GM12878 (cell line): Measurements from ENCODE around the gene SERINC5. TPM values are rescaled to one million over a fixed set of nuclear protein-coding genes. Genes with fewer than 3 reads are reported as not detected.
A peak's percentile ranks its signal among the peaks of the same experiment; 100 is the strongest.

Experiments used
- ATAC-seq: fragments of 200-7000 bp; cut with Tn5 transposase; 3 replicates; pipeline ENCODE4 v1.9.1; 2020; ENCODE audit warnings: mild to moderate bottlenecking, moderate library complexity
- BruUV-seq: library from RNA; stranded (reverse); fragments of 400-500 nt; replicated peaks from 2 replicates; lab custom pipeline; 2021; lab: Mats Ljungman, UMichigan
- CTCF ChIA-PET: fragments of 300-600 bp; sonication (Branson Sonifier 250); formaldehyde crosslinking; extraction: SDS; loops from one replicate; lab custom pipeline; 2021; ENCODE audit warnings: inconsistent platforms; lab: Yijun Ruan, JAX
- POLR2A ChIA-PET: fragments of 350-600 bp; formaldehyde crosslinking; extraction: SDS; loops from one replicate; lab custom pipeline; 2021; ENCODE audit warnings: inconsistent platforms; lab: Charles Lee
- RAD21 ChIA-PET: fragments of 300-600 bp; sonication (Branson Sonifier 250); formaldehyde crosslinking; loops from one replicate; lab custom pipeline; 2023; ENCODE audit warnings: antibody characterized with exemption; ENCODE audit not compliant: unreplicated experiment; lab: Charles Lee
- SMC1A ChIA-PET: fragments of 300-600 bp; sonication (Branson Sonifier 250); formaldehyde crosslinking; loops from one replicate; lab custom pipeline; 2023; ENCODE audit not compliant: unreplicated experiment, uncharacterized antibody; lab: Charles Lee
- DNase-seq: peaks from one replicate; pipeline ENCODE4 v3.0.0-alpha.2; 2011; ENCODE audit warnings: low read depth, low spot score
- FAIRE-seq: peaks from 3 replicates; lab custom pipeline; 2011; peaks lifted over from hg19 to GRCh38; lab: Jason Lieb, UNC
- H2AFZ ChIP-seq: 2 replicates; pipeline ENCODE4 v1.6.0; 2011; ENCODE audit warnings: low read depth, low read length, control low read depth; ENCODE audit not compliant: control insufficient read depth
- H3K27ac ChIP-seq: 2 replicates; pipeline ENCODE4 v1.5.1; 2011; ENCODE audit warnings: control low read depth; ENCODE audit not compliant: control insufficient read depth, insufficient read depth
- H3K27me3 ChIP-seq, 2 experiments: replicated peaks in 1 of 2; 2 replicates each; pipeline versions ENCODE4 v1.6.0 to v1.6.1; 2011; ENCODE audit warnings: low read length in 1 of 2; ENCODE audit not compliant: control insufficient read depth in 2 of 2, insufficient read depth in 2 of 2
- H3K36me3 ChIP-seq, 2 experiments: 2 replicates each; pipeline ENCODE4 v1.5.1; 2011; ENCODE audit warnings: low read length in 1 of 2; ENCODE audit not compliant: control insufficient read depth in 2 of 2, insufficient read depth in 2 of 2
- H3K4me1 ChIP-seq: 2 replicates; pipeline ENCODE4 v1.6.1; 2011; ENCODE audit warnings: mild to moderate bottlenecking, low read length, moderate library complexity, mixed read lengths; ENCODE audit not compliant: control insufficient read depth, insufficient read depth
- H3K4me2 ChIP-seq: 2 replicates; pipeline ENCODE4 v1.6.0; 2011; ENCODE audit warnings: control low read depth; ENCODE audit not compliant: control insufficient read depth, insufficient read depth
- H3K4me3 ChIP-seq: fragments of 200-600 bp; sonication (generic); 2 replicates; pipeline ENCODE4 v1.5.1; 2016
- H3K79me2 ChIP-seq: 2 replicates; pipeline ENCODE4 v1.6.0; 2011; ENCODE audit warnings: low read length; ENCODE audit not compliant: control insufficient read depth, insufficient read depth
- H3K9ac ChIP-seq: 2 replicates; pipeline ENCODE4 v1.8.0; 2011; ENCODE audit warnings: low read length, control low read depth, mixed read lengths; ENCODE audit not compliant: control insufficient read depth, insufficient read depth
- H3K9me3 ChIP-seq: replicated peaks from 3 replicates; pipeline ENCODE4 v1.5.1; 2011; ENCODE audit warnings: mild to moderate bottlenecking, low read length; ENCODE audit not compliant: control insufficient read depth, insufficient read depth
- H4K20me1 ChIP-seq: 2 replicates; pipeline ENCODE4 v1.6.0; 2011; ENCODE audit not compliant: control insufficient read depth, insufficient read depth
- ASH2L ChIP-seq: fragments of 300-600, 200-600 bp; sonication (generic); IDR thresholded peaks from 2 replicates; pipeline ENCODE4 v1.6.1; 2017; ENCODE audit warnings: low read depth, mild to moderate bottlenecking, borderline replicate concordance
- ATF2 ChIP-seq: IDR thresholded peaks from 2 replicates; pipeline ENCODE4 v1.6.1; 2012; ENCODE audit warnings: low read length, inconsistent platforms
- BCL3 ChIP-seq: IDR thresholded peaks from 2 replicates; pipeline ENCODE4 v1.6.1; 2011; ENCODE audit warnings: borderline replicate concordance, low read depth, mild to moderate bottlenecking, moderate library complexity, low read length; ENCODE audit not compliant: insufficient read depth, poor library complexity, severe bottlenecking
- BCLAF1 ChIP-seq: fragments of 450-650 bp; IDR thresholded peaks from 2 replicates; pipeline ENCODE4 v1.6.1; 2017; ENCODE audit warnings: antibody characterized with exemption, mild to moderate bottlenecking, moderate library complexity
- E2F4 ChIP-seq: IDR thresholded peaks from 2 replicates; pipeline ENCODE4 v1.6.1; 2012; ENCODE audit warnings: low read depth, low read length, improper control_type of control experiment
- IKZF2 ChIP-seq, 2 experiments: fragments of 450-650 bp; IDR thresholded peaks; 2 replicates each; pipeline ENCODE4 v1.6.1; 2017; ENCODE audit warnings: mild to moderate bottlenecking in 2 of 2, moderate library complexity in 2 of 2
- JUND ChIP-seq: IDR thresholded peaks from 2 replicates; pipeline ENCODE4 v1.6.1; 2012; ENCODE audit warnings: low read depth, mild to moderate bottlenecking, low read length, improper control_type of control experiment, moderate library complexity
- MEF2B ChIP-seq: fragments of 450-650 bp; IDR thresholded peaks from 2 replicates; pipeline ENCODE4 v1.6.1; 2018; ENCODE audit warnings: mild to moderate bottlenecking, moderate library complexity; ENCODE audit not compliant: partially characterized antibody, poor library complexity, severe bottlenecking
- POLR2A ChIP-seq: IDR thresholded peaks from 2 replicates; pipeline ENCODE4 v1.6.1; 2011; ENCODE audit warnings: low read depth, mild to moderate bottlenecking, low read length
- POLR2AphosphoS5 ChIP-seq: IDR thresholded peaks from 2 replicates; pipeline ENCODE4 v1.6.1; 2011; ENCODE audit warnings: mild to moderate bottlenecking, low read length, inconsistent platforms
- RELA ChIP-seq: fragments of 450-650 bp; IDR thresholded peaks from 2 replicates; pipeline ENCODE4 v1.8.0; 2014; ENCODE audit warnings: borderline replicate concordance; ENCODE audit not compliant: partially characterized antibody
- USF2 ChIP-seq: IDR thresholded peaks from 2 replicates; pipeline ENCODE4 v1.6.1; 2011; ENCODE audit warnings: low read depth, low read length, improper control_type of control experiment, borderline replicate concordance
- ZBTB33 ChIP-seq: fragments of 450-650 bp; IDR thresholded peaks from 2 replicates; pipeline ENCODE4 v1.6.1; 2017; ENCODE audit warnings: mild to moderate bottlenecking
- WGBS: methylation state at CpG from one replicate; pipeline ENCODE4 v1.1.6; 2016; ENCODE audit warnings: low lambda C conversion rate; ENCODE audit not compliant: insufficient replicate concordance, insufficient coverage; ENCODE audit errors: missing lambda C conversion rate; 5-methylcytosine and 5-hydroxymethylcytosine counted together
- in situ Hi-C: fragments of 300-500 bp; cut with MboI; formaldehyde crosslinking; loops from 9 replicates; pipeline ENCODE4 v1.14.3; 2018; ENCODE audit warnings: mixed read lengths
- intact Hi-C: fragments of 100-400 bp; cut with micrococcal nuclease; formaldehyde crosslinking; loops from one replicate; pipeline ENCODE4 v1.14.2; 2022; ENCODE audit not compliant: unreplicated experiment
- polyA plus RNA-seq, 11 experiments: library from polyadenylated mRNA; depleted of rRNA in 4 of 11; unstranded in 6 of 11; stranded (reverse) in 5 of 11; fragments of >200 nt; fragmentation: Nextera tagmentation in 4 of 11; fragmentation: Illumina TruSeq in 1 of 11; extraction: Ambion mirVana in 4 of 11; extraction: Trizol in 1 of 11; gene quantifications; 1 replicate in 1 of 11; 2 replicates in 10 of 11; pipeline versions ENCODE4 v1.2.1 to v1.2.3, GENCODE V29; 2011 to 2016; ENCODE audit warnings: inconsistent platforms in 2 of 11, missing spikeins in 2 of 11, low read depth in 1 of 11
- total RNA-seq, 4 experiments: library from RNA; depleted of rRNA in 3 of 4; stranded (reverse); fragments of >200 nt in 3 of 4; fragmentation: Illumina TruSeq in 1 of 4; extraction: Trizol in 1 of 4; gene quantifications; 2 replicates each; pipeline versions ENCODE4 v1.2.1 to v1.2.3, GENCODE V29; 2013 to 2021

SERINC5 gene
- total and polyA plus RNA-seq, 10 of the 15 experiments (the other 5 are each of a cell fraction or from before 2014, with no cell fraction given): 0.66 to 7.0 (median 2.8) TPM

GRCh38 chr5:80141147-80141671 is 114.6 kb downstream of the SERINC5 start:
- DNase-seq: no peak
- H3K27me3 ChIP-seq: no peaks in the 10 kb centered on the region
- FAIRE-seq: no peak
- no peak overlapping the region for H3K4me3 ChIP-seq
- H3K36me3 ChIP-seq: no peaks in the 10 kb centered on the region
- SMC1A ChIA-PET: interaction anchor here (1.1 to 5.5 kb wide), 12 partner anchors 10 to 122 kb away, joined by 3 to 56 read pairs (median 4); partner anchors contain the start of gene SERINC5
- intact Hi-C loops: no loop called here
- H3K4me2 ChIP-seq: no peak overlapping the region
- in situ Hi-C loops: no loop called here
- no peaks in the 10 kb centered on the region for H4K20me1 ChIP-seq
- RAD21 ChIA-PET: interaction anchor here (0.7 to 5.6 kb wide), 9 partner anchors 9 to 166 kb away, joined by 3 to 41 read pairs (median 7); partner anchors contain the start of gene SERINC5
- no peaks in the 10 kb centered on the region for H3K9me3 ChIP-seq
- H3K4me1 ChIP-seq: peaks cover 32% of the 10 kb centered on the region
- H3K27ac ChIP-seq: no peak overlapping the region
- CTCF ChIA-PET: interaction anchor here (1.0 to 4.6 kb wide), 7 partner anchors 12 to 49 kb away, joined by 3 to 26 read pairs (median 5); no protein-coding TSS in a partner anchor
- no peak overlapping the region for H3K9ac ChIP-seq
- BruUV-seq: no TSS peak
- ATAC-seq: peak; percentile 32
- WGBS: 95% methylated on average over 13 of the region's 13 CpGs
- H3K79me2 ChIP-seq: no peaks in the 10 kb centered on the region
- POLR2A ChIA-PET: interaction anchor here (0.5 to 3.2 kb wide), 6 partner anchors 16 to 197 kb away, joined by 3 to 11 read pairs (median 4); partner anchors contain the start of gene SERINC5
- no peak overlapping the region for H2AFZ ChIP-seq
- no peak for TF ChIP-seq BCL3
- TF ChIP-seq E2F4: no peak
- no peak for TF ChIP-seq BCLAF1
- no peak for TF ChIP-seq ATF2
- TF ChIP-seq MEF2B: no peak
- TF ChIP-seq JUND: no peak
- no peak for TF ChIP-seq USF2
- TF ChIP-seq RELA: no peak
- TF ChIP-seq POLR2AphosphoS5: no peak
- no peak for TF ChIP-seq POLR2A
- TF ChIP-seq IKZF2 (IDR thresholded peaks at IDR 0.05): no peak
- no peak for TF ChIP-seq ASH2L
- no peak for TF ChIP-seq ZBTB33
